H1 (cell line): ENCODE results near the gene CEACAM21.

Experiments
- CREB1 ChIP-seq: IDR thresholded peaks from 2 replicates; pipeline ENCODE4 v1.6.1; 2012; ENCODE audit warnings: inconsistent platforms
- CTCF ChIP-seq, 3 experiments: IDR thresholded peaks; 1 replicate in 2 of 3; 2 replicates in 1 of 3; pipeline versions ENCODE4 v1.5.1 to v1.6.1; 2011; ENCODE audit warnings: low read length in 3 of 3, mild to moderate bottlenecking in 3 of 3, inconsistent platforms in 2 of 3, low read depth in 1 of 3, moderate library complexity in 1 of 3; ENCODE audit not compliant: insufficient read depth in 1 of 3; ENCODE audit errors: control extremely low read depth in 1 of 3
- FOSL1 ChIP-seq: IDR thresholded peaks from 2 replicates; pipeline ENCODE4 v1.6.1; 2011; ENCODE audit warnings: mild to moderate bottlenecking, low read depth, low read length, moderate library complexity; ENCODE audit not compliant: insufficient read depth

- TF ChIP-seq FOSL1: no peak
- peak in 2 of 3 experiments; percentile 16 to 33; a peak in 2 of 4 replicates for TF ChIP-seq CTCF (IDR thresholded peaks at IDR 0.05; ENCODE audit: control extremely low read depth in 1 of 3, insufficient read depth in 1 of 3, low read depth in 1 of 3, low read length in 3 of 3)
- no peak for TF ChIP-seq CREB1
Observed at GRCh38 chr19:41570179-41570578, 5.8 kb upstream of the CEACAM21 start.
